Right lobe of liver (tissue), 6 donors: ENCODE results near the gene CYLC2. TPM values are rescaled to one million over a fixed set of nuclear protein-coding genes. Genes with fewer than 3 reads are reported as not detected.

Experiments used
- ATAC-seq, 4 donors: fragments of 200-7000 bp; cut with Tn5 transposase; one replicate each; pipeline ENCODE4 v1.9.1; 2020; ENCODE audit warnings: mild to moderate bottlenecking in 4 of 4, moderate library complexity in 4 of 4
- DNase-seq, 3 donors: peaks; one replicate each; pipeline ENCODE4 v3.0.0-alpha.2; 2020
- H3K27ac ChIP-seq, 3 donors: fragments of 200-600 bp; one replicate each; pipeline ENCODE4 v1.8.0; 2022
- H3K27me3 ChIP-seq, 2 donors: fragments of 200-600 bp; one replicate each; pipeline ENCODE4 v1.8.0; 2022
- H3K36me3 ChIP-seq, 4 donors: fragments of 200-600 bp; sonication (generic) in 1 of 4; one replicate each; pipeline versions ENCODE4 v1.5.1 to v1.8.0; 2017 to 2022; ENCODE audit warnings: control low read depth in 1 of 4
- H3K4me1 ChIP-seq, 4 donors: fragments of 200-600 bp; sonication (generic) in 1 of 4; one replicate each; pipeline versions ENCODE4 v1.5.1 to v1.8.0; 2017 to 2022; ENCODE audit warnings: control low read depth in 1 of 4
- H3K4me3 ChIP-seq, 3 donors: fragments of 200-600 bp; one replicate each; pipeline ENCODE4 v1.8.0; 2022
- H3K9me3 ChIP-seq, 4 donors: fragments of 200-600 bp; sonication (generic) in 1 of 4; one replicate each; pipeline versions ENCODE4 v1.5.1 to v1.8.0; 2017 to 2022; ENCODE audit warnings: control low read depth in 1 of 4
- CTCF ChIP-seq, 4 donors: fragments of 200-600 bp in 3 of 4; fragments of 450-650 bp in 1 of 4; IDR thresholded peaks; one replicate each; pipeline versions ENCODE4 v1.5.1 to v1.8.0; 2016 to 2022; ENCODE audit warnings: antibody characterized with exemption in 4 of 4, mild to moderate bottlenecking in 2 of 4
- POLR2A ChIP-seq: fragments of 450-650 bp; IDR thresholded peaks from one replicate; pipeline ENCODE4 v1.6.1; 2017; ENCODE audit warnings: antibody characterized with exemption, mild to moderate bottlenecking
- WGBS: methylation state at CpG from one replicate; pipeline ENCODE4 v1.1.6; 2018; ENCODE audit warnings: low coverage, low lambda C conversion rate; ENCODE audit not compliant: insufficient coverage; ENCODE audit errors: missing lambda C conversion rate; 5-methylcytosine and 5-hydroxymethylcytosine counted together
- intact Hi-C, 2 donors: fragments of 100-400 bp; cut with DNase I; formaldehyde crosslinking; loops; one replicate each; pipeline versions ENCODE4 v1.11.2 to v1.14.1; 2022
- long read RNA-seq: library from polyadenylated mRNA; unstranded; transcript quantifications from one replicate; pipeline ENCODE4 v2.0.0, GENCODE V29; 2019
- total RNA-seq, 6 experiments: library from RNA; depleted of rRNA in 2 of 6; stranded (reverse); fragments of >200 nt in 2 of 6; fragmentation: NEBNext Ultra II Directional in 3 of 6; extraction: Animal tissue kit (Norgen Biotek cat#: 25700) in 3 of 6; gene quantifications; one replicate each; pipeline versions ENCODE4 v1.1.0 to v1.2.4, GENCODE V29; 2016 to 2023
- donor health status: DM: no; HTN: yes; CAD: no.
- donor health status: DM: no; HTN: no; CAD: no.
- donor health status: DM: no; HTN: no; CAD: no.
- donor health status: DM: no; HTN: yes; CAD: no.
- donor health status: DM: no; HTN: yes; CAD: no.

The CYLC2 gene
- total RNA-seq, result not detected
- long read RNA-seq, result 0 reads

GRCh38 chr9:102995033-102995432, at the start of gene CYLC2:
CYLC2 (plus strand) TSS chr9:102995333; CDS start chr9:102995381, 48 bp downstream.
- H3K27me3 ChIP-seq, result no peaks in the 10 kb centered on the region
- ATAC-seq, result no peak
- no peak for DNase-seq
- no peaks in the 10 kb centered on the region for H3K4me1 ChIP-seq
- H3K9me3 ChIP-seq, result no peaks in the 10 kb centered on the region
- H3K36me3 ChIP-seq, result no peaks in the 10 kb centered on the region
- H3K27ac ChIP-seq, result no peak within 1 kb of the TSS
- no peak within 1 kb of the TSS for H3K4me3 ChIP-seq
- intact Hi-C loops, result no loop called here
- TF ChIP-seq CTCF (IDR thresholded peaks at IDR 0.05) (no peak), POLR2A (no peak)

DNA sequence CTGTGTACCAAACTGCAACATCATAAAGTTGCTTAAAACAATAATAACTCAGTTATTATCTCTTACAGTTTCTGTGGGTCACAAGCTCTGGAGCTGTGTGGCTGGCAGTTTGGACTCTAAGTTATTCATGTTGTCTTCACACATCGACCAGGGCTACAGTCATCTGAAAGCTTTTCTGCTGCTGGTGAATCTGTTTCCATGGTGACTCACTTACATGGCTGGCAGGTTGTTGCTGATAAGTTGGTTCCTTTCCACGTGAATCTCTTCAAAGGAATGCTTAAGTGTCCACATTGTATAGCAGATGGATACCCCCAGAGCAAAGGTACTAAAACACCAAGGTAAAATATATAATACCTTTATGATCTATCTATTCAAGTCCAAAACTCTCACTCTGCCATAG, 44.8 kb upstream of the CYLC2 start:
- intact Hi-C loops, result no loop called here
- H3K27me3 ChIP-seq, result no peaks in the 10 kb centered on the region
- TF ChIP-seq POLR2A (no peak), CTCF (IDR thresholded peaks at IDR 0.05) (no peak)
- 26% methylated on average over 2 of the region's 2 CpGs for WGBS
- H3K27ac ChIP-seq, result no peak overlapping the region
- H3K4me3 ChIP-seq, result no peak overlapping the region
- no peaks in the 10 kb centered on the region for H3K9me3 ChIP-seq
- no peak for DNase-seq
- H3K4me1 ChIP-seq, result no peaks in the 10 kb centered on the region
- ATAC-seq, result no peak
- no peaks in the 10 kb centered on the region for H3K36me3 ChIP-seq

GRCh38 chr9:102966999-102967398, 28.1 kb upstream of the CYLC2 start:
- intact Hi-C loops, result no loop called here
- Histone ChIP-seq H3K4me1 (no peaks in the 10 kb centered on the region), H3K9me3 (no peaks in the 10 kb centered on the region), H3K27me3 (no peaks in the 10 kb centered on the region), H3K27ac (no peak overlapping the region), H3K36me3 (no peaks in the 10 kb centered on the region), H3K4me3 (no peak overlapping the region)
- no peak for TF ChIP-seq POLR2A
- 88% methylated on average over 4 of the region's 7 CpGs for WGBS
- DNase-seq, result no peak
- no peak for ATAC-seq

DNA sequence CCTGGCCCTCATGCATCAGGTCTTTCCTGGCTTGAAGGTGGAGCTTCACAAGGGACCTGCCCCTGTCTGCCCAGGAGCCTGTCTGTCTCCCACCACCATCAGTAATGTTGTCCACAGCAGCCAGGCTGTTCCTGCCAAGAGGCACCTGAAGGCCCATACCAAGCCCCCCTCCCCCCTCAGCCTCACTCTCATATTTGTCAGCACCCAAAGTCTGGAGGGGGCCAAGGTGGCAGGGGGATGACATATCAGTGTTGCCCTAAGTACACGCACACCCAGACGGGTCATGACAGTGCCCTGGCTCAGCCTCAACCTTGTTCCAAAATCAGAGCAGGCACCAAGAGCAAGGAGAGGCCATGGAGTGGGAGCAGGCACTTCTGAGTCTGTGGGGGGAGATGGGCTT, 27.2 kb upstream of the CYLC2 start:
- no peak for DNase-seq
- WGBS, result no CpG with 5 or more reads among the region's 2 CpGs

GRCh38 chr9:102972780-102973179, 22.4 kb upstream of the CYLC2 start:
- intact Hi-C loops, result no loop called here
- DNase-seq (no peak), ATAC-seq (no peak)
- no peak overlapping the region for H3K4me3 ChIP-seq
- WGBS, result 32% methylated on average over 2 of the region's 2 CpGs
- H3K4me1 ChIP-seq, result no peaks in the 10 kb centered on the region
- TF ChIP-seq CTCF (IDR thresholded peaks at IDR 0.05), result no peak
- TF ChIP-seq POLR2A, result no peak
- no peaks in the 10 kb centered on the region for H3K36me3 ChIP-seq
- no peaks in the 10 kb centered on the region for H3K9me3 ChIP-seq
- no peak overlapping the region for H3K27ac ChIP-seq
- no peaks in the 10 kb centered on the region for H3K27me3 ChIP-seq

More for the DNA sequence above, 27.2 kb upstream of the CYLC2 start:
- Histone ChIP-seq H3K36me3 (no peaks in the 10 kb centered on the region), H3K9me3 (no peaks in the 10 kb centered on the region), H3K4me1 (no peaks in the 10 kb centered on the region), H3K27ac (no peak overlapping the region), H3K4me3 (no peak overlapping the region), H3K27me3 (no peaks in the 10 kb centered on the region)
- no peak for TF ChIP-seq POLR2A
- no peak for TF ChIP-seq CTCF (IDR thresholded peaks at IDR 0.05)
- ATAC-seq, result no peak
- intact Hi-C loops, result no loop called here
